GM10266 (cell line): ENCODE results near the gene EYA4.

Source experiments
- DNase-seq: peaks from one replicate; pipeline ENCODE4 v3.0.0; 2012; ENCODE audit errors: extremely low spot score
- TF ChIP-seq, protein P1 (sequence below): IDR thresholded peaks from 2 replicates; pipeline ENCODE4 v1.5.1; 2012; ENCODE audit warnings: mild to moderate bottlenecking, low read depth; ENCODE audit not compliant: control insufficient read depth, insufficient read depth; ENCODE audit errors: missing control alignments

Gene EYA4

DNA sequence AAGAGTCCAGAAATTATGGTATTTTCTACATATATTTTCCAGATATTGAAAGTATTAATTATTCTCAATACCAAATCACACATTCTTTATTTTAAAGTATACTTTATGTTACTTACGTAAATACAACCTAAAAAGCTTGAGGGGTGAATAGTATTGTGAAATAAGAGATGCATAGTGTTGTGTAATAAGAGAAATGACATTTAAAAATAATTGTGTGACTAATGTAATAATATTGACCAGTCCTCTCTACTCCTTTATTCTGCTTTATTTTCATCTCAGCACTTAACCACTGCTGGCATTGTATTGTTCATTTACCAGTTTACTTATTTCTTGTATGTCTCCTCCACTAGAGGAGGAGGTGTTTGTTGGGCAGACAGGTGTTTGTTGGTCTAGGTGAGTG lies 135.6 kb downstream of the EYA4 start:
- TF ChIP-seq, protein P1, sequence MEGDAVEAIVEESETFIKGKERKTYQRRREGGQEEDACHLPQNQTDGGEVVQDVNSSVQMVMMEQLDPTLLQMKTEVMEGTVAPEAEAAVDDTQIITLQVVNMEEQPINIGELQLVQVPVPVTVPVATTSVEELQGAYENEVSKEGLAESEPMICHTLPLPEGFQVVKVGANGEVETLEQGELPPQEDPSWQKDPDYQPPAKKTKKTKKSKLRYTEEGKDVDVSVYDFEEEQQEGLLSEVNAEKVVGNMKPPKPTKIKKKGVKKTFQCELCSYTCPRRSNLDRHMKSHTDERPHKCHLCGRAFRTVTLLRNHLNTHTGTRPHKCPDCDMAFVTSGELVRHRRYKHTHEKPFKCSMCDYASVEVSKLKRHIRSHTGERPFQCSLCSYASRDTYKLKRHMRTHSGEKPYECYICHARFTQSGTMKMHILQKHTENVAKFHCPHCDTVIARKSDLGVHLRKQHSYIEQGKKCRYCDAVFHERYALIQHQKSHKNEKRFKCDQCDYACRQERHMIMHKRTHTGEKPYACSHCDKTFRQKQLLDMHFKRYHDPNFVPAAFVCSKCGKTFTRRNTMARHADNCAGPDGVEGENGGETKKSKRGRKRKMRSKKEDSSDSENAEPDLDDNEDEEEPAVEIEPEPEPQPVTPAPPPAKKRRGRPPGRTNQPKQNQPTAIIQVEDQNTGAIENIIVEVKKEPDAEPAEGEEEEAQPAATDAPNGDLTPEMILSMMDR, result no peak
- no peak for DNase-seq

DNA sequence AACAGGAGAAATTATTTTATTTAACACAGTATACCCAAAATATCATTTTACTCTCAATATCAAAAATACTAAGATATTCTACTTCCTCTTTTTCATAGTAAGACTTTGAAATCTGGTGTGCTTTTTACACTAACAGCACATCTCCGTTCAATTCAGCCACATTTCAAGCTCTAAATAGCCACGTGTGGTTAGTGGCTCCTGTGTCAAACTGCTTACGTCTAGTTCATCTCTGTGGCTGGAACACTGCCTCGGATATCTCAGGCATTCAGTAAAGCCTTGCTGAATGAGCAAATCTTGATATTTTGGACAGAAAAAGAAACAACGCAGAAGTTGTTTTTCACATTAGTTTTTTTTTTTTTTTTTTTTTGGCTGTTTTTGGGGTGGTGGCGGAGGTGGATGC lies 136.1 kb downstream of the EYA4 start:
- TF ChIP-seq, protein P1, result no peak
- no peak for DNase-seq

DNA sequence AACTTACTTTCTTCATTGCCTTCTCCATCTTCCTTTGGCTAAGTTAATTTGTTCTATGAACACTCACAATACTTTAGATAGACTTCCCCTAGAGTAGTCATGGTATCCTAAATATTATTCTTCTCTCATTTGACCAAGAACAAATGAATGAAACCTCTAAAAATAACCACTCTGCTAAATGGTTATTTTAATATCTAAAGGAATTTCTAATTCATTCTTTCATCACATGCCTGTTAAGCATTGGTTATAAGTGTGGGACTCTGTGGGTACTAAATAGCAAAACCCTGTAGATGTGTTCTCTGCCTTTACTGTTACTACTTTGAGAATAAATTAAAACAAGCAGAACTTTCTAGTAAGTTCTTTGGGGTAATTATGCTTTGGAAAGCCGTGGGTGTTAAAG lies 138.9 kb downstream of the EYA4 start:
- DNase-seq, result no peak
- TF ChIP-seq, protein P1, result no peak

DNA sequence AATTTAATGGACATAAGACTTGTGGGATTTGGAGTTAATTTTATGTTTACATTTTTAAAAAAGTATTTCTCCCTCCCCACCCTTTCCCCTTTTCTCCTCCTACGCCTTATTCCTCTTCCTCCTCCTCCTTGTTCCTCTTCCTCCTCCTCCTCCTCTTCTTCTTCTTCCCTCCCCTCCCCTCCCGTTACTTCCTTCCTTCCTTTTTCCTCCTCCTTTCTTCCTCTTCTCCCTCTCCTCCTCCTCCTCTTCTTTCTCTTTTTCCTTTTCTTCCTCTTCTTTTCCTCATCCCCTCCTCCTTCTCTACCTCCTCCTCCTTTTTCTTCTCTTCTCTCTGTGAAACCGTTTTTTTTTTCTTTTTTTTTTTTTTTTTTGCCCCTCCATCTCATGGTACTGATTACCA lies 139.6 kb downstream of the EYA4 start:
- TF ChIP-seq, protein P1, result no peak
- no peak for DNase-seq

DNA sequence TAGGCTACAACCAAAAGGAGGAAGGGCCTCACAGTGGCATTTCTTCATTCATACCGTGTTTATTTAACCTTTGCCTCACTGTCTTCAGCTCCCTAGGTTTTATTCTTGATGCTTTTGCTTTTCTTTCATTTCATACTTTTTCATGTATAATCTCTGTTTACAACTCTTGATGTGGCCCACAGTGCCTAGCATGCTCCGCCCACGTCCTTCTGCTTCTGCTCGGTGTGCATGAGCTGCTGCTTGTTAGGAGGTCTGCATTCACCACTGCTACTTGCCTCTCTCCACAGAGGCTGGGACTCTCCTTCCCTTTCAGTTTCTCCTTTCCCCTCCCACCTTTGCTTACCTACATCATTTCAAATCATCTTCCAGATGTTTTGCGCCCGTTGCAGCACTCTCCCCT lies 147.6 kb downstream of the EYA4 start:
- DNase-seq, result no peak
- TF ChIP-seq, protein P1, result no peak

DNA sequence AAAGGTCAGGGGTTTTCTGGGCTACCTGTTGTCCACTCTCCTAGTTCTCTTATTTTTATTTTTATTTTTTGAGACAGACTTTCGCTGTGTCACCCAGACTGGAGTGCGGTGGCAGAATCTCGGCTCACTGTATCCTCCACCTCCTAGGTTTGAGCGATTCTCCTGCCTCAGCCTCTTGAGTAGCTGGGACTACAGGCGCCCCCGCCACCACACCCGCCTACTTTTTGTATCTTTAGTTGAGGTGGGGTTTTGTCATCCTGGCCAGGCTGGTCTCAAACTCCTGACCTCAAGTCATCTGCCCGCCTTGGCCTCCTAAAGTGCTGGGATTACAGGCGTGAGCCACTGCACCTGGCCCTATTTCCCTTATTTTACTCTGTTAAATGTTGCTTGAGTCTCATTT lies 149.0 kb downstream of the EYA4 start:
- TF ChIP-seq, protein P1, result no peak
- DNase-seq, result no peak

DNA sequence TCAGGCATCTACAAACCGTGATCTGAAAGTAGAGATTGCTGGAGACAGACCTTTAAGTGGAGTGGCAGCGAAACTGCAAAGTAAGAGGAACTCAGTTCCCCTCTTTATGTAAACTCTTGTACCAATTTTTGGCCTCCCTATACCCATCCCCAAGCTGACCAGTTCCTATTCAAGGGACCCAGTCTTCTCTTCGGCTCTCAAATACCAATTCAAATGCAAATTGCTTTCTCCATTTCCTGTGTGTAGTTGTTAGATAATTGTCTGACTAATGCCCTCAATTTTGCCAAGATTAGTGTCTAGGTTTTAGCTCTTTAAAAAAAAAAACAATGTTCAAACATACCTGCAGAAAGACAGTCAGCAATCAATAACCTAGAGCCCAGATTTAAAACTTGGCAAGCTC lies 150.9 kb downstream of the EYA4 start:
- TF ChIP-seq, protein P1, result no peak
- no peak for DNase-seq
